K562 (cell line): ENCODE results near the gene NCOA1. TPM values are rescaled to one million over a fixed set of nuclear protein-coding genes. Genes with fewer than 3 reads are reported as not detected.

Experiments
- CHD2 ChIP-seq: IDR thresholded peaks from 2 replicates; pipeline ENCODE4 v1.6.1; 2011; ENCODE audit warnings: low read depth, low read length
- COPS2 ChIP-seq: fragments of 450-650 bp; conservative IDR thresholded peaks from 2 replicates; pipeline ENCODE4 v1.6.1; 2016; ENCODE audit warnings: mild to moderate bottlenecking, moderate library complexity
- ETV5 ChIP-seq: sonication (generic); formaldehyde crosslinking; IDR thresholded peaks from 2 replicates; pipeline ENCODE4 v1.4.0; 2020; ENCODE audit warnings: low read depth, mild to moderate bottlenecking, missing genetic modification reagents
- GATA2 ChIP-seq: sonication (generic); formaldehyde crosslinking; IDR thresholded peaks from 2 replicates; pipeline ENCODE4 v1.4.0; 2020; ENCODE audit warnings: mild to moderate bottlenecking, missing genetic modification reagents
- HCFC1 ChIP-seq: IDR thresholded peaks from 2 replicates; pipeline ENCODE4 v1.6.1; 2012; ENCODE audit warnings: low read depth, low read length, improper control_type of control experiment
- HMG20B ChIP-seq: fragments of 250-450 bp; sonication (Bioruptor Pico); IDR thresholded peaks from 2 replicates; pipeline ENCODE4 v1.5.0; 2021; ENCODE audit warnings: mild to moderate bottlenecking
- MCM2 ChIP-seq: fragments of 450-650 bp; IDR thresholded peaks from 2 replicates; pipeline ENCODE4 v1.6.1; 2017; ENCODE audit warnings: low read depth, mild to moderate bottlenecking
- MTA1 ChIP-seq: fragments of 450-650 bp; IDR thresholded peaks from 2 replicates; pipeline ENCODE4 v1.6.1; 2017; ENCODE audit warnings: borderline replicate concordance
- NCOA2 ChIP-seq, 2 experiments: fragments of 450-650 bp; IDR thresholded peaks; 2 replicates each; pipeline ENCODE4 v1.6.1; 2018; ENCODE audit warnings: mild to moderate bottlenecking in 2 of 2, moderate library complexity in 1 of 2; ENCODE audit not compliant: partially characterized antibody in 2 of 2
- NFIC ChIP-seq: fragments of 450-650 bp; IDR thresholded peaks from 2 replicates; pipeline ENCODE4 v1.6.1; 2017; ENCODE audit warnings: mild to moderate bottlenecking, inconsistent platforms
- POLR2AphosphoS5 ChIP-seq: IDR thresholded peaks from 2 replicates; pipeline ENCODE4 v1.6.1; 2011; ENCODE audit warnings: mild to moderate bottlenecking, low read depth, low read length, moderate library complexity; ENCODE audit not compliant: control insufficient read depth, insufficient read depth
- STAT5B ChIP-seq: fragments of 250-450 bp; sonication (Bioruptor Pico); IDR thresholded peaks from 2 replicates; pipeline ENCODE4 v1.8.0; 2021; ENCODE audit warnings: mild to moderate bottlenecking, inconsistent platforms
- TCF3 ChIP-seq: sonication (generic); formaldehyde crosslinking; IDR thresholded peaks from 2 replicates; pipeline ENCODE4 v1.4.0; 2020; ENCODE audit warnings: mild to moderate bottlenecking, missing genetic modification reagents
- ZNF197 ChIP-seq: fragments of 200-800 bp; sonication (Bioruptor generic); IDR thresholded peaks from 2 replicates; pipeline ENCODE4 v1.6.1; 2016; ENCODE audit warnings: low read depth, missing genetic modification characterization, missing compliant biosample characterization
- ZNF324 ChIP-seq: fragments of 250-450 bp; sonication (Bioruptor Pico); IDR thresholded peaks from 2 replicates; pipeline ENCODE4 v1.4.0; 2020; ENCODE audit warnings: mild to moderate bottlenecking
- ZNF764 ChIP-seq: fragments of 250-450 bp; sonication (Bioruptor Pico); IDR thresholded peaks from 2 replicates; pipeline ENCODE4 v1.4.0; 2020; ENCODE audit warnings: low read depth, mild to moderate bottlenecking, moderate library complexity
- polyA plus RNA-seq, 8 experiments: library from polyadenylated mRNA; depleted of rRNA in 4 of 8; stranded (reverse) in 5 of 8; unstranded in 3 of 8; fragments of >200 nt; fragmentation: Nextera tagmentation in 2 of 8; fragmentation: Illumina TruSeq in 1 of 8; extraction: Ambion mirVana in 2 of 8; extraction: Trizol in 1 of 8; gene quantifications; 2 replicates each; pipeline versions ENCODE4 v1.2.1 to v1.2.3, GENCODE V29; 2011 to 2014; ENCODE audit warnings: inconsistent platforms in 1 of 8, missing spikeins in 1 of 8
- total RNA-seq, 7 experiments: library from RNA; depleted of rRNA in 6 of 7; stranded (reverse); fragments of >200 nt in 6 of 7; fragmentation: Illumina TruSeq in 2 of 7; extraction: Trizol in 2 of 7; gene quantifications; 2 replicates each; pipeline versions ENCODE4 v1.2.1 to v1.2.3, GENCODE V29; 2011 to 2021; ENCODE audit warnings: low replicate concordance in 1 of 7
- TF ChIP-seq, protein P1 (sequence below): sonication (generic); formaldehyde crosslinking; IDR thresholded peaks from 2 replicates; pipeline ENCODE4 v1.8.0; 2023; ENCODE audit warnings: mild to moderate bottlenecking, missing genetic modification reagents
- TF ChIP-seq, protein P2 (sequence below): IDR thresholded peaks from 2 replicates; pipeline ENCODE4 v1.6.1; 2011; ENCODE audit not compliant: insufficient read length; ENCODE audit errors: extremely low read depth
- TF ChIP-seq, protein P3 (sequence below): fragments of 450-650 bp; conservative IDR thresholded peaks from 2 replicates; pipeline ENCODE4 v1.6.1; 2016; ENCODE audit warnings: missing genetic modification characterization, low read depth, mild to moderate bottlenecking, control low read depth, missing compliant biosample characterization

NCOA1 gene
- total and polyA plus RNA-seq, 9 of the 15 experiments (the other 6 are each of a cell fraction or from before 2014, with no cell fraction given): 4.9 to 25.7 (median 17.0) TPM

DNA sequence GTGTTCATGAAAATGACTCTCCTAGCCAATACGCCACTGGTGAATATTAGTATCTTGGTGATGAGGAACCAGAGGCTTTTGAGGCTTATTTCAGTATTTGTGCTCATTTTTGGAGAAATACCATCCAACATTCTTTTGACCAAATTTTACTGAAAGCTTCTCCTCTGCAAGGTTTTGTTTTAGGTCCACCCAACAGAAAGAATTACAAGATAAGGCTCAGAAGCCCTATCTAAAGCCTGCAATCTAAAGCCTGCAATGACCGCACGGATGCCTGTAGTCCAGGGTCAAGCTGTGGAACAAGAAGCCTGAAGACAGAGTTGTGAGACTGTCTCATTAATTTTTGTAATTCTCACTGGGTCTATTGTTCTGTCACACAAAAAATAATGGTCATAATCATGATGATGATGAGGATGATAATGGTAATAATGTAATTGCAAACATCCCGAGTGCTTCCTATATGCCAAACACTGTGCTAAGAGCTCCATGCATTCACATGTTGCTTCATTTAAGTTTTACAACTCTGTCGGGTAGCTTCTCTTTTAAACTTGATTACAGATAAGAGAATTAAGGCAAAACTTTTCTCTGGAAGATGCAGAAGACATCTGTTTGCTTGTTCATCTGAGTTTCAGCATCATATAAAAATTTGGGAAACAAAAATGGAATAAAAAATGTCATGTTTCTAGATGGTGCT is 33.2 kb upstream of the NCOA1 start (continued):
- TF ChIP-seq ZNF764 (CRISPR knock-in tag): no peak
- TF ChIP-seq POLR2AphosphoS5: peak; percentile 89
- no peak for TF ChIP-seq NCOA2 (IDR thresholded peaks at IDR 0.05; ENCODE audit: partially characterized antibody in 2 of 2)
- TF ChIP-seq, protein P1, sequence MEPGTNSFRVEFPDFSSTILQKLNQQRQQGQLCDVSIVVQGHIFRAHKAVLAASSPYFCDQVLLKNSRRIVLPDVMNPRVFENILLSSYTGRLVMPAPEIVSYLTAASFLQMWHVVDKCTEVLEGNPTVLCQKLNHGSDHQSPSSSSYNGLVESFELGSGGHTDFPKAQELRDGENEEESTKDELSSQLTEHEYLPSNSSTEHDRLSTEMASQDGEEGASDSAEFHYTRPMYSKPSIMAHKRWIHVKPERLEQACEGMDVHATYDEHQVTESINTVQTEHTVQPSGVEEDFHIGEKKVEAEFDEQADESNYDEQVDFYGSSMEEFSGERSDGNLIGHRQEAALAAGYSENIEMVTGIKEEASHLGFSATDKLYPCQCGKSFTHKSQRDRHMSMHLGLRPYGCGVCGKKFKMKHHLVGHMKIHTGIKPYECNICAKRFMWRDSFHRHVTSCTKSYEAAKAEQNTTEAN (CRISPR knock-in tag): no peak
- peak; percentile 91 for TF ChIP-seq TCF3 (CRISPR knock-in tag)
- 0 out of 2 replicates have a peak, but pooled peaks have one; percentile 42 for TF ChIP-seq ZNF197 (CRISPR knock-in tag)
- TF ChIP-seq NFIC: peak; percentile 54
- no peak for TF ChIP-seq STAT5B (CRISPR knock-in tag)
- no peak for TF ChIP-seq HCFC1
- TF ChIP-seq MTA1: 0 out of 2 replicates have a peak, but pooled peaks have one; percentile 37
- no peak for TF ChIP-seq MCM2
- no peak for TF ChIP-seq ZNF324
- TF ChIP-seq, protein P2, sequence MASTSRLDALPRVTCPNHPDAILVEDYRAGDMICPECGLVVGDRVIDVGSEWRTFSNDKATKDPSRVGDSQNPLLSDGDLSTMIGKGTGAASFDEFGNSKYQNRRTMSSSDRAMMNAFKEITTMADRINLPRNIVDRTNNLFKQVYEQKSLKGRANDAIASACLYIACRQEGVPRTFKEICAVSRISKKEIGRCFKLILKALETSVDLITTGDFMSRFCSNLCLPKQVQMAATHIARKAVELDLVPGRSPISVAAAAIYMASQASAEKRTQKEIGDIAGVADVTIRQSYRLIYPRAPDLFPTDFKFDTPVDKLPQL: no peak
- 0 out of 2 replicates have a peak, but pooled peaks have one; percentile 22 for TF ChIP-seq ETV5 (CRISPR knock-in tag)
- TF ChIP-seq COPS2: no peak
- TF ChIP-seq HMG20B (CRISPR knock-in tag): no peak
- TF ChIP-seq, protein P3, sequence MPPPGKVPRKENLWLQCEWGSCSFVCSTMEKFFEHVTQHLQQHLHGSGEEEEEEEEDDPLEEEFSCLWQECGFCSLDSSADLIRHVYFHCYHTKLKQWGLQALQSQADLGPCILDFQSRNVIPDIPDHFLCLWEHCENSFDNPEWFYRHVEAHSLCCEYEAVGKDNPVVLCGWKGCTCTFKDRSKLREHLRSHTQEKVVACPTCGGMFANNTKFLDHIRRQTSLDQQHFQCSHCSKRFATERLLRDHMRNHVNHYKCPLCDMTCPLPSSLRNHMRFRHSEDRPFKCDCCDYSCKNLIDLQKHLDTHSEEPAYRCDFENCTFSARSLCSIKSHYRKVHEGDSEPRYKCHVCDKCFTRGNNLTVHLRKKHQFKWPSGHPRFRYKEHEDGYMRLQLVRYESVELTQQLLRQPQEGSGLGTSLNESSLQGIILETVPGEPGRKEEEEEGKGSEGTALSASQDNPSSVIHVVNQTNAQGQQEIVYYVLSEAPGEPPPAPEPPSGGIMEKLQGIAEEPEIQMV: no peak
- peak; percentile 87 for TF ChIP-seq GATA2 (CRISPR knock-in tag)
- no peak for TF ChIP-seq CHD2
- TF ChIP-seq, all 486 proteins: peak for 65
